ENCODE measurements around the gene ISCU.

The ISCU gene

GRCh38 chr12:108612788-108613282, 50.4 kb downstream of the ISCU start:
- TF ChIP-seq REST (IDR thresholded peaks at IDR 0.05; ENCODE audit: insufficient read depth in 1 of 2, low read depth in 2 of 2, low read length in 2 of 2) = no peak
- no peak for TF ChIP-seq FOXP2 (optimal IDR thresholded peaks at IDR 0.05; ENCODE audit: borderline replicate concordance, extremely low read depth, extremely low read length, insufficient read depth)
- no peak for TF ChIP-seq POLR2AphosphoS5 (IDR thresholded peaks at IDR 0.05; ENCODE audit: low read depth, low read length)
- TF ChIP-seq TAF1 (IDR thresholded peaks at IDR 0.05; ENCODE audit: borderline replicate concordance, insufficient read depth, low read length) = no peak
- TF ChIP-seq SIN3A (IDR thresholded peaks at IDR 0.05; ENCODE audit: borderline replicate concordance, insufficient read depth, low read length) = no peak

GRCh38 chr12:108613548-108613947, 51.2 kb downstream of the ISCU start:
- no peak for TF ChIP-seq FOXP2 (optimal IDR thresholded peaks at IDR 0.05; ENCODE audit: borderline replicate concordance, extremely low read depth, extremely low read length, insufficient read depth)
- no peak for TF ChIP-seq POLR2AphosphoS5 (IDR thresholded peaks at IDR 0.05; ENCODE audit: low read depth, low read length)
- TF ChIP-seq REST (IDR thresholded peaks at IDR 0.05; ENCODE audit: insufficient read depth in 1 of 2, low read depth in 2 of 2, low read length in 2 of 2) = no peak
- TF ChIP-seq SIN3A (IDR thresholded peaks at IDR 0.05; ENCODE audit: borderline replicate concordance, insufficient read depth, low read length) = no peak
- no peak for TF ChIP-seq TAF1 (IDR thresholded peaks at IDR 0.05; ENCODE audit: borderline replicate concordance, insufficient read depth, low read length)

- TF ChIP-seq POLR2AphosphoS5 (IDR thresholded peaks at IDR 0.05; ENCODE audit: low read depth, low read length) = no peak
- TF ChIP-seq TAF1 (IDR thresholded peaks at IDR 0.05; ENCODE audit: borderline replicate concordance, insufficient read depth, low read length) = no peak
- TF ChIP-seq REST (IDR thresholded peaks at IDR 0.05; ENCODE audit: insufficient read depth in 1 of 2, low read depth in 2 of 2, low read length in 2 of 2) = no peak
- TF ChIP-seq SIN3A (IDR thresholded peaks at IDR 0.05; ENCODE audit: borderline replicate concordance, insufficient read depth, low read length) = no peak
- no peak for TF ChIP-seq FOXP2 (optimal IDR thresholded peaks at IDR 0.05; ENCODE audit: borderline replicate concordance, extremely low read depth, extremely low read length, insufficient read depth)
These were observed 51.6 kb downstream of the ISCU start for GRCh38 chr12:108614041-108614440.

GRCh38 chr12:108614639-108615038, 52.2 kb downstream of the ISCU start:
- TF ChIP-seq REST (IDR thresholded peaks at IDR 0.05; ENCODE audit: insufficient read depth in 1 of 2, low read depth in 2 of 2, low read length in 2 of 2) (no peak), SIN3A (IDR thresholded peaks at IDR 0.05; ENCODE audit: borderline replicate concordance, insufficient read depth, low read length) (no peak)

GRCh38 chr12:108615918-108616317, 53.5 kb downstream of the ISCU start:
- TF ChIP-seq POLR2AphosphoS5 (IDR thresholded peaks at IDR 0.05; ENCODE audit: low read depth, low read length) (no peak), REST (IDR thresholded peaks at IDR 0.05; ENCODE audit: insufficient read depth in 1 of 2, low read depth in 2 of 2, low read length in 2 of 2) (no peak), SIN3A (IDR thresholded peaks at IDR 0.05; ENCODE audit: borderline replicate concordance, insufficient read depth, low read length) (no peak), FOXP2 (optimal IDR thresholded peaks at IDR 0.05; ENCODE audit: borderline replicate concordance, extremely low read depth, extremely low read length, insufficient read depth) (no peak), TAF1 (IDR thresholded peaks at IDR 0.05; ENCODE audit: borderline replicate concordance, insufficient read depth, low read length) (no peak)
